Progenitor cell of endocrine pancreas (in vitro differentiated cells): ENCODE data around the gene C19orf47. TPM values are rescaled to one million over a fixed set of nuclear protein-coding genes. Genes with fewer than 3 reads are reported as not detected.

Source experiments
- DNase-seq: peaks from one replicate; pipeline ENCODE4 v3.0.0; 2021; ENCODE audit warnings: low spot score; ENCODE audit not compliant: unreplicated experiment
- H3K27ac Mint-ChIP-seq: 2 replicates; pipeline ENCODE4 v1.8.0; 2021; ENCODE audit warnings: mild to moderate bottlenecking, moderate library complexity, mixed read lengths
- H3K27me3 Mint-ChIP-seq: 2 replicates; pipeline ENCODE4 v1.8.0; 2021; ENCODE audit warnings: mixed read lengths
- H3K36me3 Mint-ChIP-seq: 2 replicates; pipeline ENCODE4 v1.8.0; 2022; ENCODE audit warnings: mixed read lengths; ENCODE audit not compliant: insufficient read depth
- H3K4me1 Mint-ChIP-seq: 2 replicates; pipeline ENCODE4 v1.8.0; 2021; ENCODE audit warnings: low read depth, mixed read lengths
- H3K4me3 Mint-ChIP-seq: 2 replicates; pipeline ENCODE4 v1.8.0; 2021; ENCODE audit warnings: low read depth, mild to moderate bottlenecking, moderate library complexity, mixed read lengths
- H3K9me3 Mint-ChIP-seq: 2 replicates; pipeline ENCODE4 v1.8.0; 2021; ENCODE audit warnings: low read depth, mixed read lengths
- CTCF ChIP-seq: fragments of 200-600 bp; sonication (generic); IDR thresholded peaks from one replicate; pipeline ENCODE4 v1.5.0; 2021; ENCODE audit warnings: antibody characterized with exemption, mild to moderate bottlenecking; ENCODE audit not compliant: unreplicated experiment
- total RNA-seq: library from RNA; stranded (reverse); gene quantifications from 2 replicates; pipeline ENCODE4 v1.2.1, GENCODE V29; 2021

Gene C19orf47
- total RNA-seq, 1 donor from 2014 or later: 19.1 TPM

GRCh38 chr19:40362160-40362559 is 14.0 kb upstream of the C19orf47 start:
- no peak for TF ChIP-seq CTCF
- Mint-ChIP-seq H3K4me3 (no peak overlapping the region), H3K36me3 (peaks cover 6% of the 10 kb centered on the region), H3K27ac (no peak overlapping the region), H3K27me3 (no peaks in the 10 kb centered on the region), H3K4me1 (peaks cover 13% of the 10 kb centered on the region), H3K9me3 (no peaks in the 10 kb centered on the region)
- no peak for DNase-seq

- Mint-ChIP-seq H3K36me3 (peaks cover 4% of the 10 kb centered on the region), H3K4me3 (no peak overlapping the region), H3K4me1 (peaks cover 2% of the 10 kb centered on the region), H3K27ac (no peak overlapping the region), H3K9me3 (no peaks in the 10 kb centered on the region), H3K27me3 (no peaks in the 10 kb centered on the region)
- TF ChIP-seq CTCF: no peak
- no peak for DNase-seq
Observed at GRCh38 chr19:40360708-40361241, 12.6 kb upstream of the C19orf47 start.

- Mint-ChIP-seq H3K4me1 (no peaks in the 10 kb centered on the region), H3K27ac (no peak overlapping the region), H3K4me3 (no peak overlapping the region)
Observed at GRCh38 chr19:40360020-40360707, 12.0 kb upstream of the C19orf47 start.

GRCh38 chr19:40358773-40359172 is 10.6 kb upstream of the C19orf47 start:
- peaks cover 4% of the 10 kb centered on the region for H3K36me3 Mint-ChIP-seq
- H3K27ac Mint-ChIP-seq: no peak overlapping the region
- no peaks in the 10 kb centered on the region for H3K27me3 Mint-ChIP-seq
- no peak overlapping the region for H3K4me3 Mint-ChIP-seq
- TF ChIP-seq CTCF: no peak
- DNase-seq: no peak
- no peaks in the 10 kb centered on the region for H3K4me1 Mint-ChIP-seq
- H3K9me3 Mint-ChIP-seq: no peaks in the 10 kb centered on the region

More at GRCh38 chr19:40360020-40360707, 12.0 kb upstream of the C19orf47 start:
- H3K9me3 Mint-ChIP-seq: no peaks in the 10 kb centered on the region
- no peaks in the 10 kb centered on the region for H3K27me3 Mint-ChIP-seq
- peaks cover 4% of the 10 kb centered on the region for H3K36me3 Mint-ChIP-seq
- no peak for TF ChIP-seq CTCF
- DNase-seq: no peak

GRCh38 chr19:40357640-40358039 is 9.4 kb upstream of the C19orf47 start:
- TF ChIP-seq CTCF: no peak
- H3K27ac Mint-ChIP-seq: no peak overlapping the region
- H3K36me3 Mint-ChIP-seq: peaks cover 4% of the 10 kb centered on the region
- H3K9me3 Mint-ChIP-seq: no peaks in the 10 kb centered on the region
- no peaks in the 10 kb centered on the region for H3K4me1 Mint-ChIP-seq
- no peak overlapping the region for H3K4me3 Mint-ChIP-seq
- H3K27me3 Mint-ChIP-seq: no peaks in the 10 kb centered on the region
- DNase-seq: no peak
